HepG2 (cell line): ENCODE results near the gene HDLBP. TPM values are rescaled to one million over a fixed set of nuclear protein-coding genes. Genes with fewer than 3 reads are reported as not detected.
A peak's percentile ranks its signal among the peaks of the same experiment; 100 is the strongest.

Experiments
- AGO1 ChIP-seq: fragments of 200-400 bp; formaldehyde crosslinking; IDR thresholded peaks from 2 replicates; pipeline ENCODE4 v1.6.1; 2017; ENCODE audit warnings: mild to moderate bottlenecking, low read depth, low read length, moderate library complexity; ENCODE audit not compliant: poor library complexity, severe bottlenecking
- FOXO1 ChIP-seq: sonication (generic); formaldehyde crosslinking; IDR thresholded peaks from 2 replicates; pipeline ENCODE4 v1.4.0; 2020; ENCODE audit warnings: missing genetic modification reagents
- KDM2A ChIP-seq: sonication (generic); formaldehyde crosslinking; IDR thresholded peaks from 2 replicates; pipeline ENCODE4 v1.4.0; 2020; ENCODE audit warnings: low read depth, missing genetic modification reagents, borderline replicate concordance
- KLF15 ChIP-seq: sonication (generic); formaldehyde crosslinking; IDR thresholded peaks from 2 replicates; pipeline ENCODE4 v1.8.1; 2023; ENCODE audit warnings: borderline replicate concordance, mild to moderate bottlenecking, inconsistent platforms, missing genetic modification reagents, mixed read lengths
- SAP130 ChIP-seq: IDR thresholded peaks from 2 replicates; pipeline ENCODE4 v1.6.1; 2016; ENCODE audit warnings: low read depth
- SNAPC2 ChIP-seq: sonication (generic); formaldehyde crosslinking; IDR thresholded peaks from 2 replicates; pipeline ENCODE4 v1.8.1; 2022; ENCODE audit warnings: mild to moderate bottlenecking, missing genetic modification reagents
- SP4 ChIP-seq: sonication (generic); formaldehyde crosslinking; IDR thresholded peaks from 2 replicates; pipeline ENCODE4 v1.8.1; 2023; ENCODE audit warnings: mild to moderate bottlenecking, missing genetic modification reagents
- ZC3H13 ChIP-seq: sonication (generic); formaldehyde crosslinking; IDR thresholded peaks from 2 replicates; pipeline ENCODE4 v1.8.1; 2023; ENCODE audit warnings: mild to moderate bottlenecking, missing genetic modification reagents, moderate library complexity
- ZNF430 ChIP-seq: sonication (generic); formaldehyde crosslinking; IDR thresholded peaks from 2 replicates; pipeline ENCODE4 v1.9.0; 2021; ENCODE audit warnings: mild to moderate bottlenecking, missing genetic modification reagents
- ZNF550 ChIP-seq: sonication (generic); formaldehyde crosslinking; IDR thresholded peaks from 2 replicates; pipeline ENCODE4 v1.4.0; 2020; ENCODE audit warnings: mild to moderate bottlenecking, missing genetic modification reagents, borderline replicate concordance
- ZNF777 ChIP-seq: sonication (generic); formaldehyde crosslinking; IDR thresholded peaks from 2 replicates; pipeline ENCODE4 v1.4.0; 2020; ENCODE audit warnings: missing genetic modification reagents
- polyA plus RNA-seq, 8 experiments: library from polyadenylated mRNA; depleted of rRNA in 3 of 8; stranded (reverse) in 7 of 8; unstranded in 1 of 8; fragments of >200 nt; fragmentation: Illumina TruSeq in 4 of 8; extraction: Trizol in 4 of 8; gene quantifications; 2 replicates each; pipeline versions ENCODE4 v1.2.1 to v1.2.3, GENCODE V29; 2011 to 2016; ENCODE audit warnings: low read depth in 4 of 8, missing spikeins in 1 of 8, mixed read lengths in 1 of 8; ENCODE audit not compliant: insufficient read depth in 1 of 8
- total RNA-seq, 5 experiments: library from RNA; depleted of rRNA; stranded (reverse); fragments of >200 nt; fragmentation: Illumina TruSeq; extraction: Trizol; gene quantifications; 2 replicates each; pipeline ENCODE4 v1.2.3, GENCODE V29; 2016; ENCODE audit warnings: low read depth in 1 of 5
- TF ChIP-seq, protein P1 (sequence below): sonication (generic); formaldehyde crosslinking; IDR thresholded peaks from 2 replicates; pipeline ENCODE4 v1.4.0; 2020; ENCODE audit warnings: missing genetic modification reagents, borderline replicate concordance
- TF ChIP-seq, protein P2 (sequence below): sonication (generic); formaldehyde crosslinking; IDR thresholded peaks from 2 replicates; pipeline ENCODE4 v1.4.0; 2020; ENCODE audit warnings: missing genetic modification reagents, borderline replicate concordance
- TF ChIP-seq, protein P3 (sequence below): sonication (generic); formaldehyde crosslinking; IDR thresholded peaks from 2 replicates; pipeline ENCODE4 v1.4.0; 2020; ENCODE audit warnings: missing genetic modification reagents, borderline replicate concordance
- TF ChIP-seq, protein P4 (sequence below): sonication (generic); formaldehyde crosslinking; IDR thresholded peaks from 2 replicates; pipeline ENCODE4 v1.4.0; 2020; ENCODE audit warnings: missing genetic modification reagents
- TF ChIP-seq, protein P5 (sequence below): sonication (generic); formaldehyde crosslinking; IDR thresholded peaks from 2 replicates; pipeline ENCODE4 v1.4.0; 2020; ENCODE audit warnings: mild to moderate bottlenecking, missing genetic modification reagents

HDLBP gene
- total and polyA plus RNA-seq, 2 of the 13 experiments (the other 11 are each of a cell fraction or from before 2014, with no cell fraction given), result 464 to 707 TPM

DNA sequence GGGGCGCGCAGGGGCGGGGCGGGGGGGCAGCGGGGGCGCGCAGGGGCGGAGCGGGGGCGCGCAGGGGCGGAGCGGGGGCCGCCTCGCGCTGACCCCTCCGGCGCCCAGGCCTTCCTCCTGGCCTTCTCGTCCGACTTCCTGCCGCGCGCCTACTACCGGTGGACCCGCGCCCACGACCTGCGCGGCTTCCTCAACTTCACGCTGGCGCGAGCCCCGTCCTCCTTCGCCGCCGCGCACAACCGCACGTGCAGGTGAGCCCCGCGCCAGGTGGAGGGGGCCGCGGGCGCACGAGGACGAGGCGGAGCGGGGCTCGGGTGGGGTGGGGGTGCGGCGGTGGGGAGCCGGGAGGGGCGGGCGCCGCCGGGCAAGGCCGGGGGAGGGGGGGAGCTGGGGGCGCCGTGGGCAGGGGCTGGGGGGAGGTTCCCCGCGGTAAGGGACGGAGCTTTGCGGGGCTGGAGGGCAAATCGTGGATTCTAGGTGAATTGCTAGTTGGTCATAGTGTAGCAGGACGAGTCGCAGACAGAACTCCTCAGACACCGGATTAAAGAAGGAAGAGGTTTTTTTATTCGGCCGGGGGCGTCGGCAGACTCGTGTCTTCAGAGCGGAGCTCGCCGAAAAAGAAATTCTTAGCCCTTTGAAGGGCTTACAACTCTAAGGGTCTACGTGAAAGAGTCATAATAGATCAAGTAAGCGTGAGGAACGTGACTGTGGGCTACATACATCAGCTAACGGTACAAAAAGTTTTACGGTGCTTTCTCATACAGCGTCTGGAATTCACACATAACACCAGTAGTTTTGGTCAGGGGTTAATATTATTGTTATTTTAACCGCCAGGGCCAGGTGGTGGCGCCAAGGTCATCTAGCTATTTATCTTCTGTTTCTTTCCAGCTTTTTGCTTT, 97.1 kb downstream of the HDLBP start (continued):
- TF ChIP-seq, protein P1, sequence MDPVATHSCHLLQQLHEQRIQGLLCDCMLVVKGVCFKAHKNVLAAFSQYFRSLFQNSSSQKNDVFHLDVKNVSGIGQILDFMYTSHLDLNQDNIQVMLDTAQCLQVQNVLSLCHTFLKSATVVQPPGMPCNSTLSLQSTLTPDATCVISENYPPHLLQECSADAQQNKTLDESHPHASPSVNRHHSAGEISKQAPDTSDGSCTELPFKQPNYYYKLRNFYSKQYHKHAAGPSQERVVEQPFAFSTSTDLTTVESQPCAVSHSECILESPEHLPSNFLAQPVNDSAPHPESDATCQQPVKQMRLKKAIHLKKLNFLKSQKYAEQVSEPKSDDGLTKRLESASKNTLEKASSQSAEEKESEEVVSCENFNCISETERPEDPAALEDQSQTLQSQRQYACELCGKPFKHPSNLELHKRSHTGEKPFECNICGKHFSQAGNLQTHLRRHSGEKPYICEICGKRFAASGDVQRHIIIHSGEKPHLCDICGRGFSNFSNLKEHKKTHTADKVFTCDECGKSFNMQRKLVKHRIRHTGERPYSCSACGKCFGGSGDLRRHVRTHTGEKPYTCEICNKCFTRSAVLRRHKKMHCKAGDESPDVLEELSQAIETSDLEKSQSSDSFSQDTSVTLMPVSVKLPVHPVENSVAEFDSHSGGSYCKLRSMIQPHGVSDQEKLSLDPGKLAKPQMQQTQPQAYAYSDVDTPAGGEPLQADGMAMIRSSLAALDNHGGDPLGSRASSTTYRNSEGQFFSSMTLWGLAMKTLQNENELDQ (CRISPR knock-in tag), result peak; percentile 87; the same call in 1 of the 2 replicates
- peak; percentile 42; the same call in 1 of the 2 replicates for TF ChIP-seq ZNF777 (CRISPR knock-in tag)
- TF ChIP-seq SP4 (CRISPR knock-in tag), result peak; percentile 42
- TF ChIP-seq, protein P2, sequence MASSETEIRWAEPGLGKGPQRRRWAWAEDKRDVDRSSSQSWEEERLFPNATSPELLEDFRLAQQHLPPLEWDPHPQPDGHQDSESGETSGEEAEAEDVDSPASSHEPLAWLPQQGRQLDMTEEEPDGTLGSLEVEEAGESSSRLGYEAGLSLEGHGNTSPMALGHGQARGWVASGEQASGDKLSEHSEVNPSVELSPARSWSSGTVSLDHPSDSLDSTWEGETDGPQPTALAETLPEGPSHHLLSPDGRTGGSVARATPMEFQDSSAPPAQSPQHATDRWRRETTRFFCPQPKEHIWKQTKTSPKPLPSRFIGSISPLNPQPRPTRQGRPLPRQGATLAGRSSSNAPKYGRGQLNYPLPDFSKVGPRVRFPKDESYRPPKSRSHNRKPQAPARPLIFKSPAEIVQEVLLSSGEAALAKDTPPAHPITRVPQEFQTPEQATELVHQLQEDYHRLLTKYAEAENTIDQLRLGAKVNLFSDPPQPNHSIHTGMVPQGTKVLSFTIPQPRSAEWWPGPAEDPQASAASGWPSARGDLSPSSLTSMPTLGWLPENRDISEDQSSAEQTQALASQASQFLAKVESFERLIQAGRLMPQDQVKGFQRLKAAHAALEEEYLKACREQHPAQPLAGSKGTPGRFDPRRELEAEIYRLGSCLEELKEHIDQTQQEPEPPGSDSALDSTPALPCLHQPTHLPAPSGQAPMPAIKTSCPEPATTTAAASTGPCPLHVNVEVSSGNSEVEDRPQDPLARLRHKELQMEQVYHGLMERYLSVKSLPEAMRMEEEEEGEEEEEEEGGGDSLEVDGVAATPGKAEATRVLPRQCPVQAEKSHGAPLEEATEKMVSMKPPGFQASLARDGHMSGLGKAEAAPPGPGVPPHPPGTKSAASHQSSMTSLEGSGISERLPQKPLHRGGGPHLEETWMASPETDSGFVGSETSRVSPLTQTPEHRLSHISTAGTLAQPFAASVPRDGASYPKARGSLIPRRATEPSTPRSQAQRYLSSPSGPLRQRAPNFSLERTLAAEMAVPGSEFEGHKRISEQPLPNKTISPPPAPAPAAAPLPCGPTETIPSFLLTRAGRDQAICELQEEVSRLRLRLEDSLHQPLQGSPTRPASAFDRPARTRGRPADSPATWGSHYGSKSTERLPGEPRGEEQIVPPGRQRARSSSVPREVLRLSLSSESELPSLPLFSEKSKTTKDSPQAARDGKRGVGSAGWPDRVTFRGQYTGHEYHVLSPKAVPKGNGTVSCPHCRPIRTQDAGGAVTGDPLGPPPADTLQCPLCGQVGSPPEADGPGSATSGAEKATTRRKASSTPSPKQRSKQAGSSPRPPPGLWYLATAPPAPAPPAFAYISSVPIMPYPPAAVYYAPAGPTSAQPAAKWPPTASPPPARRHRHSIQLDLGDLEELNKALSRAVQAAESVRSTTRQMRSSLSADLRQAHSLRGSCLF, result no peak
- peak; percentile 35 for TF ChIP-seq SAP130 (CRISPR knock-in tag)
- TF ChIP-seq, protein P3, sequence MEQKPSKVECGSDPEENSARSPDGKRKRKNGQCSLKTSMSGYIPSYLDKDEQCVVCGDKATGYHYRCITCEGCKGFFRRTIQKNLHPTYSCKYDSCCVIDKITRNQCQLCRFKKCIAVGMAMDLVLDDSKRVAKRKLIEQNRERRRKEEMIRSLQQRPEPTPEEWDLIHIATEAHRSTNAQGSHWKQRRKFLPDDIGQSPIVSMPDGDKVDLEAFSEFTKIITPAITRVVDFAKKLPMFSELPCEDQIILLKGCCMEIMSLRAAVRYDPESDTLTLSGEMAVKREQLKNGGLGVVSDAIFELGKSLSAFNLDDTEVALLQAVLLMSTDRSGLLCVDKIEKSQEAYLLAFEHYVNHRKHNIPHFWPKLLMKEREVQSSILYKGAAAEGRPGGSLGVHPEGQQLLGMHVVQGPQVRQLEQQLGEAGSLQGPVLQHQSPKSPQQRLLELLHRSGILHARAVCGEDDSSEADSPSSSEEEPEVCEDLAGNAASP (CRISPR knock-in tag), result peak; percentile 45; the same call in 1 of the 2 replicates
- TF ChIP-seq SNAPC2, result peak; percentile 50
- no peak for TF ChIP-seq KDM2A (CRISPR knock-in tag)
- TF ChIP-seq, protein P4, sequence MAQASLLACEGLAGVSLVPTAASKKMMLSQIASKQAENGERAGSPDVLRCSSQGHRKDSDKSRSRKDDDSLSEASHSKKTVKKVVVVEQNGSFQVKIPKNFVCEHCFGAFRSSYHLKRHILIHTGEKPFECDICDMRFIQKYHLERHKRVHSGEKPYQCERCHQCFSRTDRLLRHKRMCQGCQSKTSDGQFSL (CRISPR knock-in tag), result peak; percentile 77
- TF ChIP-seq ZC3H13 (CRISPR knock-in tag), result peak; percentile 39
- 0 out of 2 replicates have a peak, but pooled peaks have one; percentile 43 for TF ChIP-seq ZNF550 (CRISPR knock-in tag)
- TF ChIP-seq FOXO1 (CRISPR knock-in tag), result 0 out of 2 replicates have a peak, but pooled peaks have one; percentile 14
- peak; percentile 49; the same call in 1 of the 2 replicates for TF ChIP-seq ZNF430 (CRISPR knock-in tag)
- TF ChIP-seq, protein P5, sequence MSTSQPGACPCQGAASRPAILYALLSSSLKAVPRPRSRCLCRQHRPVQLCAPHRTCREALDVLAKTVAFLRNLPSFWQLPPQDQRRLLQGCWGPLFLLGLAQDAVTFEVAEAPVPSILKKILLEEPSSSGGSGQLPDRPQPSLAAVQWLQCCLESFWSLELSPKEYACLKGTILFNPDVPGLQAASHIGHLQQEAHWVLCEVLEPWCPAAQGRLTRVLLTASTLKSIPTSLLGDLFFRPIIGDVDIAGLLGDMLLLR (CRISPR knock-in tag), result peak; percentile 98
- peak; percentile 10 for TF ChIP-seq AGO1
- TF ChIP-seq KLF15 (CRISPR knock-in tag), result peak; percentile 89; the same call in 1 of the 2 replicates
